GM18517 (cell line): ENCODE measurements around the gene RNGTT.

Experiments used
- ATAC-seq: cut with Tn5 transposase; IDR thresholded peaks from one replicate; pipeline ENCODE4 v1.9.1; 2021; ENCODE audit warnings: mild to moderate bottlenecking, moderate library complexity; ENCODE audit not compliant: unreplicated experiment

The RNGTT gene

DNA sequence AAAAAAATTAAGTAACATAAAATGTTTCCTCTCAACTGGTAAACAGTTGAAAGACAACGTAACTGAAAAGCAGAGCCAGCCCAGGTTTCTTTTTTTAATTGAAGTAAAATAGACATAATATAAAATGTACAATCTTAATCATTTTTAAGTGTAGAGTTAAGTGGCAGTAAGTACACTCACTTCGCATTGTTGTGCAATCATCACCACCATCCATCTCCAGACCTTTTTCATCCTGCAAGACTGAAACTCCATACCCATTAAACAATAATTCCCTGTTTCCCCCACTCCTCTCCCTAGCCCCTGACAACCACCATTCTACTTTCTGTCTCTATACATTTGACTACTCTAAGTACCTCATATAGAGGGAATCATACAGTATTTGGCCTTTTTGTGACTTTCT lies 395.7 kb downstream of the RNGTT start:
- ATAC-seq = no peak

DNA sequence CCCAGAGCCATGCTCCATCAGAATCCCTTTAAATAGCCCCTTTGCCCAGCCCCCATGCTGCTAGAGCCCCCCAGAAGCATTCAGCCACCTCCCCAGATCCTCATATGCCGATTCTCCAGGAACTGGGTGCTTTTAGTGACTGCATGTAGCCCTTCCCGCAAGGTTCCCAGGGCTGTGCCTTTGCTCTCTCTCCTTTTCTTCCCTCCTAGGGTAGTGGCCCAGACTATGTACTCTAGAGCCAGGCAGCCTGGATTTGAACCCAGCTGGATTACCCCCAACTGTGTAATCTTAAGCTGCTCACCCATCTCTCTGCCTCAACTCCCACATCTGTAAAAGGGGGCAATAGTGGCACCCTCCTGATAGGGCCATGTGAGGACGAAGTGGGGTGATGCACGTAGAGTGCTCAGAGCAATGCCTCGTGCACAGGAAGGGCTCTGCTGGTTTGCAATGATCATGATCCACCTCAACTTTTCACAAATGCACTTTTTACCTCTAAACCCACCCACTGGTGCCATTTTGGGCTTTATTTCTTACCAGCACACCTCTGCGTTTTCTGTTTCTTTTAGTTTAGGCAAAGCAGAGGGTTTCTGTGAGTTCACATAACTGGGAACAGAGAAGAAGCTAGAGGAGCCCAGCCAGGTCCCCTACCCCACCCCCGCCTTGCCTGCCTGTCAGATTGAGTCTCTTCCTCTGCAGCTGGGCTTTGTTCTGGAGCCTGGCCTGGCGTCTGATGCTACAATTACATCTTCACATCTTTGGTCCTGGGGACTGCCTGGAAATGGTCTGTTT lies 396.5 kb downstream of the RNGTT start:
- no peak for ATAC-seq

DNA sequence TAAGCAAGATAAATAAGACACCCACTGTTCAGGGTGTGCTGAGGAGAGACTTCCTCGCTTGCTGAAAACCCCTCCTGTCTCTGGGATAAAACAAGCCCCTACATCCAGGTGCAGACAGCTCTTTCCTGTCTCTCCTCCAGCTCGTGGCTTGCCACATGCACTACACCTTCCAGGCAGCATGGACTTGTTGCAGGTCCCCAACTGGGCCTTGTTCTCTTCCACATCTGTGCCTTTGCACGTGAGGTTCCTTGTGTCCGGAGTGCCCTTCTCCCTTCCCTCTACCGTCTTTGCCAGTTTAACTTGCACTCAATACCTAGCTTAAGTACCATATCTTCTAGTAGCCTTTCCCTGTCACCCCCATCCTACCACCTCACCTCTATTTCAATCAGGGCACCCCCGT lies 397.6 kb downstream of the RNGTT start:
- ATAC-seq = no peak

DNA sequence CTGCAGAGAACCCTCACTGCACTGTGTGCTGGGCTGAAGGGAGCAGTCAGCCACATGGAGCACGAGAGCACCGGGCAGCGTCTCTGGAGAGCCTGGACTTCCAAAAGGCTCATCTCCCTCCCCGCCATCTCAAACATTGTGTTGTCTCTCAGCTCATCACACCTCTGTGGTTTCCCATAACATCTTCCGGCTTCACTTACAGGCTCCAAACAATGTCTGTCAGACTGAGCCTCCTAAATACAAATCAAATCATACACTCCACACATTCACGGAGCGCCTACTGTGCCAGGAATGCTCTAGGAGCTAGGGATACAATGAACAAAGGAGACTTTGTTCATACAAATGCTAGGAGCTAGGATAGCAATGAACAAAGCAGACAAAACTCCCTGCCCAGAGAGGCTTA lies 398.0 kb downstream of the RNGTT start:
- no peak for ATAC-seq

DNA sequence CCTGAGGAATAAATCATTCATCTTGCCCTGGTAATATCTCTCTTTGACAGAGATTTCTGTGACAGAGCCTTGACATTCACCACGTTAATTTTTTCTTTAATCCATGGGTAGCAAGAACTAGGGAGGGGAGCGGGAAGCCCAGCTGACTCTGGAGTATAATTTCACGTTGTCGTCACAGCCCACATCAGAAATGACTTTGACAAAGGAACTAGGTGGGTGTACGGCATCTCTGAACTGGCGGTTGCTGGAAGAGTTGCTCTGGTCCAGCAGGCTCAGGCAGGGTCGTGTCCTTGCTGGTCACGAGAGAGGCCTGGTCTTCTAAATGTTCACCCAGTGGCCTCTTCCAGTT lies 400.2 kb downstream of the RNGTT start:
- no peak for ATAC-seq

DNA sequence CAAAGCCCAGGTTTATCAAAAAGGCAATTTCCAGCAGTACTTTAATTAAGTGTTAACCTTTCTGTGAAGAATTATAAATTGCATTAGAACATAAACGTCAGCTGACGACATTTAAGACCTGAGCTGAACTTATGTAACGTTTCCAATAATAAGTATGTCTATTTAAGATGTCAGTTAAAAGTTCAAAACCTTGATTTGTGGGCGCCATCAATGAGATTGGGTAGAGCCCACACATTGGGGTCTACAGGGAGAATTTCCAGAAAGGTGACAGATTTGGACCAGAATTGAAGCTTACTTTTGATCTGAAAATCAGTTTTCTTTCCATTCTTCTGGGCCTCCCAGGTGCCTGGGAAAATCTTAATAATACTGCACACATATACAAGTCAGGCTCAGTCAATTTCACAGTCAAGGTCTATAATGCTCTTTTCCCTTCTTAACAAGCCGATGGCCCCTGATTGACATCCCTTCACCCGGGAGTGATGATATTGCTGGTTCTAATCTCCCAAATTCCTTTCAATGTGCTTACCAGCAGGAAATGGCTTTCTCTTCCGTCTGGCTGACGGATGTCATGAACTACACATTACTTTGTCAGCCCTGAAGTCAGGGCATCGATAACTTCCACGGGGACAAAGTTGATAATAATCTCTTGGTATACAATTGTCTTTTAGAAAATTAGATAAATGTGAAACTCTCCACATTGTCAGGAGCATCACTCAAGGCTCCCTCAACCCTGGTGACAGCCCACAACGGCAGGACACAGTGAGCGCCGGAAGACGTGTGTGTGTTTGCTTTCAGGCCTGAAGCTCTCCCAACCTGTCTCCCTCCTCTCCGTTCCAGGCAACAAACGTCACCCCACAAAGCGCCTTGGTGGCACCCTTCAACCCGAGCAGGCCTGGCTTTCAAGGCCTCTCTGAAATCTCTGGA lies 400.8 kb downstream of the RNGTT start:
- ATAC-seq = no peak

DNA sequence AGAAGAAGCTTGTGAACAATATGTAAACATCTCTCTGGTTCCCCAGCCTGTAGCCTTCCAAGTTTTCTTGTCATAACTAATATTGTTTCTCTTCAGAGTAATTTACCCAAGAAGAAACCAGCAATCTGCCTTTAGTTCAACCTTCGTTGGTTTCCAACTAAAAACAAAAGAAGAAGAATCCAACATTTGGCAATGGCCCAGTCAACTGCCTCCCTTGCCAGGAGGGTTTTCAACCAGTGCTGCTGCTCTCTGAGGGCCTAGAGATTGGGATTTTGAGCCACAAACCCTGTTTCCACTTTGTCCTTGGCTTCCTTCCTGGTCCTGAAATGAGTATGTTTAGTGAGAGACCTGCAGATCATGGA lies 401.5 kb downstream of the RNGTT start:
- no peak for ATAC-seq

DNA sequence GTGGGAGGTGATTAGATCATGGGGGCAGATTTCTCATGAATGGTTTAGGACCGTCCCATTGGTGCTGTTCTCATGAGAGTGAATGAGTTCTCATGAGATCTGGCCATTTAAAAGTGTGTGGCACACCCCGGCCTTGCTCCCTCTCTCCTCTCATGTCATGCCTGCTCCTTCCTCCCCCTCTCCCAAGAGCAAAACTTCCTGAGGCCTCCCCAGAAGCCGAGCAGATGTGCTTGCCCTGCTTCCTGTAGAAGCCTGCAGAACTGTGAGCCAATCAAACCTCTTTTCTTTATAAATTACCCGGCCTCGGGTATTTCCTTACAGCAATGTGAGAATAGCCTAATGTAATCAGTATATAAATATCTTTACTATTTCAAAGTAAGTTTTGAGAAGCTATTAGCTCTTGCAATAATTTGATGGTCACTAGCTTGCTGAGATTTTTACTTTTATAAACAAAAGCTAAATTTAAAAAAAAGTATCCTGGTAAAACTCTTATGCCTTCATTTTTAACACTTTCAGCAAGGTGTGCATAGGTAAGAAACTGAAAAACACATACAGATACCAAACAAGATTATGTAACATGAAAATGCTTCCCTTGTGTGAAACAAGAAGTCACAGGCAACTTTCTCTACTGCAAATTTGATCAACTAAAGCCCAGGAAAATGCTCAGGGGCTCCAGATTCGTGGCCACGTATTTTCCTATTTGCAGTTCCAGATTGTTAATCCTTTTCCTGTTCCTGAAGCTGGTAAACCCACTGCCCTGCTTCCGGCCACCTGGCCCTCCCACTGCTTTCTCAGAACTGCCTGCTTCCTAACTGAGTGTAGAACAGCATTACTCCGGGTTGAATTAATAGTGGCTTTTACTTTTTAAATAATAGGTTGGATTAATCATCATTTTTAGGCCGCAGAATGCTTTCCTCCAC lies 402.1 kb downstream of the RNGTT start:
- ATAC-seq = no peak
